ENCODE measurements around the gene COPE.

GRCh38 chr19:18865106-18865972 is 53.8 kb downstream of the COPE start:
- TF ChIP-seq EZH2 (IDR thresholded peaks at IDR 0.05; ENCODE audit: low read depth) (no peak), CTCF (conservative IDR thresholded peaks at IDR 0.05) (no peak)

All from PC-9 (cell line).